Measurements from ENCODE around the gene GPRIN2.
A peak's percentile ranks its signal among the peaks of the same experiment; 100 is the strongest.
"Not testable (repeated sequence)": the region's sequence is repeated elsewhere in the genome, so short reads cannot be mapped to it uniquely, and the experiment has no call there.

The GPRIN2 gene

GRCh38 chr10:46537309-46537708 is 19.1 kb downstream of the GPRIN2 start:
- DNase-seq (ENCODE audit: low spot score) = no peak

DNA sequence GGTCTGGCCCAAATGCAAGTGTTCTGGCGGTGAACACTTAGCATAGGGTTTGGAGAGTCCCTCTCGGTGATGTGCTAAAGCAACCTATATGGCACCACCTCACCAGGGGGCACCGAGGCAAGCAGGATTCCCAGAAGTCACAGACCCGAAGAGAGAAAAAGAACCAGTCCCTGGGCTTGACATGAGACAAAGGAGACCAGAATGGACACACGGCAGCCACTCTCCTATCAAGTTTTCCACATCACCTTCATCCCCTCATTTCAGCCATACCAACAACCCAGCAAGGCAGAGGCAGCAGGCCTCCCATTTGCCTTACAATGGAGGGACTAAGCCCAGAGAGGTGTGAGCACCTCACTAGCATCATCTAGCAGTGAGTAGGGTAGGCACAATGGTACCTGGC is 19.7 kb downstream of the GPRIN2 start:
- DNase-seq (ENCODE audit: low spot score) = no peak

DNA sequence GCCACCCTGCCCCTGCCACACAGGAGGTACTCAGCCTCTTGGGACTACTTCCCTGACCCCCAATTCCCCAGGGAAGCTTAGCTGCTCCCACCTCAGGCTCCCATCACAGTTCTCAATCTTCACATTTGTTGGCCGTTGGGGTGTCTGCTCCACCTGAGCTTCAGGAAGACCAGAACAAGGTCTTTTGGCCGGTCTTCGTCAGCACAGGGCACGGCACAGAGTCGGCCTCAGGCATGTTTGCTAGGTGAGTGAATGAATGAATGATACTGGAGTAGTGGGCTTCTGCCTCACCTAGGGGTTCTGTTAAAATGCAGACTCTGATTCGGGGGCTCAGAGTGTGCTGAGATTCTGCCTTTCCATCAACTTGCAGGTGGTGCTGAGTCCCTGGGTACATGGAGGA is 20.3 kb downstream of the GPRIN2 start:
- no peak for DNase-seq (ENCODE audit: low spot score)

- DNase-seq (ENCODE audit: low spot score) = no peak
Observed at GRCh38 chr10:46534828-46535524, 21.5 kb downstream of the GPRIN2 start.

DNA sequence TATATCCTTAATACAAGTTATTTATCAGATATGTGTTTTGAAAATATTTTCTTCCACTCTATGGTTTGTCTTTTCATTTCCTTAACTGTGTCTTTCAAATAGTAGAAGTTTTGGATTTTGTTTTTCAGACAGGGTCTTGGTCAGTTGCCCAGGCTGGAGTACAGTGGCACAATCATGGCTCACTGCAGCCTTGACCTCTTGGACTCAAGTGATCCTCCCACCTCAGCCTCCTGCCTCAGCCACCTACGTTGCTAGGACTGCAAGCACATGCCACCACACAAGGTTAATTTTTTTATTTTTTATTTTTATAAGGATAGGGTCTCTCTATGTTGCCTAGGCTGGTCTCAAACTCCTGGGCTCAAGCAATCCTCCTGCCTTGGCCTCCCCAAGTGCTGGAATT is 24.2 kb downstream of the GPRIN2 start:
- not testable (repeated sequence) for DNase-seq (ENCODE audit: low spot score)

DNA sequence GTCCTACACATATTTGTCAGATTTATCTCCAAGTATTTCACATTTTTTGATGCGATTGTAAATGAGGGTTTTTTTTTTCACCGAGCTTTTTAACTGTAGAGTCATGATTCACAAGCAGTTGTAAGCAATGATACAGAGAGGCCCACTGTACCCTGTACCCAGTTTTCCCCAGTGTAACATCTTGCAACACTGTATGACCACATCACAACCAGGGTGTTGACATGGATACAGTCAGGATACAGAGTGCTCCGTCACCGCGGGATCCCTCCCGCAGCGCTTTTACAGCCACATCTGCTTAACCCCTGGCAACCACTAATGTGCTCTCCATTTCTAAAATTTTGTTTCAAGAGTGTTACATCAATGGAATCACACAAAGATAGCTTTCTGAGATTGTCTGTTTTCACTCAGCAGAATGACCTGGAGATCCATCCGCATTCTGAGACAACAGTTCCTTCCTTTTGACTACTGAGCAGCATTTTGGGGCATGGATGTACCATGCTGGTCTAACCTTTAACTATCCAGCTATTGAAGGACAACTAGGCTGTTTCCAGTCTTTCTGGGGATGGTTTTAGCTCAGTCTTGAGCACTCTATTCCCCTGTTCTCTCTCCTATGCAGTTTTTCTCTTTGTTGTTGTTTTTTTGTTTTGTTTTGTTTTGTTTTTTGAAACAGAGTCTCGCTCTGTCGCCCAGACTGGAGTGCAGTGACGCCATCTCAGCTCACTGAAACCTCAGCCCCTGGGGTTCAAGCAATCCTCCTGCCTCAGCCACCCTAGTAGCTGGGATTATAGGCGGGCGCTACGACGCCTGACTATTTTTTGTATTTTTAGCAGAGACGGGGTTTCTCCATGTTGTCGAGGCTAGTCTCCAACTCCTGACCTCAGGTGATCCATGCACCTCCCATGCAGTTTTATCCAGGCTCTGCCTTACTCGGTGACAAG is 25.9 kb downstream of the GPRIN2 start:
- peak; percentile 39 for DNase-seq (ENCODE audit: low spot score)

- DNase-seq (ENCODE audit: low spot score) = not testable (repeated sequence)
Observed at GRCh38 chr10:46529742-46530141, 26.7 kb downstream of the GPRIN2 start.

DNA sequence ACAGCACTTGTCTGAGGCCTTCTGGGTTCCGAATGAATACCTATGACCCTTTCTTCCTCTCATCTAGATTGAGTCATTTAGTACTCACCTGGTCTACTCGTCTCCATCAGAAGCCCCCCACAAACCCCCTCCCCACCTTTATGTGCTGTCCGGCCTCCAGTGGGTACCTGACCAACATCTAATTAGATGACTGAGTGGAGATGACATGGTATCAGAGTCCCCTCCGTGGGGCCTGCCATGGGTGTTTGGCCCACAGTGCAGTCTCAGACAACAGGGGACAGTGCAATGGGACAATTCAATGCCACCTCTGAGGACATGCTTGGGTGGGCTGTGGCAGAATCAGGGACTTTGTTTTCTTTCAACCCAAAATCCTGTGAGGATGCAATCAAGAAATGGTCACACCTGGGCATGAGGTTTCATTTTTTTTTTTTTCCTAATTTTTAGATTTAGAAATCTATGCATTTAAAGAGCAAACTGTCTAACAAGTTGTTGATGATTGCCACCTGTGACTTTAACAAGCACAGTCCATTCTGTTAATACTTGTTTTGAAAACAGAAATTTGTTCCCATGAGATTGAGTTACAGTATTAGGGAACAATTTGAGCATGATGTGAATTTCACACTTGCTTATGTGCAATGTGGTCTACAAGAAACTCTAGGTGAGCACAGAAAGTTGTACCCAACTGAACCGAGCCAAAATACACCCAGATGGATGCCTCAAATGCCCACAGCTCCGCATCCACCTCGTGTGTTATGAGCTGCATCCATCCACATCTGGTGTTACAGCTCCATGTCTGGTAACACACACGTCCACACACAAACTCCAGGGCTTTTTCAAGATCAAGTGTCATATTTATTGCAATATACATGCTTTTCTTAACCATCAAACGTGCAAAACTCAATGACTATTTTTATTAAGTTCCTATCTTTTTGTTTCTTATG is 27.5 kb downstream of the GPRIN2 start:
- DNase-seq (ENCODE audit: low spot score) = no peak

DNA sequence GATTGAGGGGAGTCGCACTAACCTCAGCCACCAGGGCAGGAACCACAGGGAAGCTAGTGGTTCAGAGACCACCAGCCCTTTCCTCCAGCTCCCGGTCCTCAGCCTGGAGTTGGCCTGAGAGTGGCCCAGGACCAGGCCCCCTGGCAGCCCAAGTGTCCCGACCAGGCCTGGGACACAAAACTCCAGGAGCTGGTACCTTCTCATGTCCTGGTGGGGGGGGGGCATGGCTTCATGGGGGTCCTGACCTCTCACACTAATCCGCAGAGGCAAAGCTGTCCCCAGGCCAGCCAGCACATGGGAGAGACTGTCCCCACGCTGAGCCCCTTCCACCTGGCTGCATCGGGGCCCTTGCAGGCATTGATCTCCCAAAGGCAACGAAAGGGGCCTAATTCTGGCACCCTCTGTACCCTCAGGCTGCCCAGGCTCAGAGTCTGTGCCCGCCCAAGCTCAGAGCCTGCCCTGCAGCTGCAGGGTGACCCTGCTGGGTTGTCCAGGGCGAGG is 28.2 kb downstream of the GPRIN2 start:
- DNase-seq (ENCODE audit: low spot score) = no peak

DNA sequence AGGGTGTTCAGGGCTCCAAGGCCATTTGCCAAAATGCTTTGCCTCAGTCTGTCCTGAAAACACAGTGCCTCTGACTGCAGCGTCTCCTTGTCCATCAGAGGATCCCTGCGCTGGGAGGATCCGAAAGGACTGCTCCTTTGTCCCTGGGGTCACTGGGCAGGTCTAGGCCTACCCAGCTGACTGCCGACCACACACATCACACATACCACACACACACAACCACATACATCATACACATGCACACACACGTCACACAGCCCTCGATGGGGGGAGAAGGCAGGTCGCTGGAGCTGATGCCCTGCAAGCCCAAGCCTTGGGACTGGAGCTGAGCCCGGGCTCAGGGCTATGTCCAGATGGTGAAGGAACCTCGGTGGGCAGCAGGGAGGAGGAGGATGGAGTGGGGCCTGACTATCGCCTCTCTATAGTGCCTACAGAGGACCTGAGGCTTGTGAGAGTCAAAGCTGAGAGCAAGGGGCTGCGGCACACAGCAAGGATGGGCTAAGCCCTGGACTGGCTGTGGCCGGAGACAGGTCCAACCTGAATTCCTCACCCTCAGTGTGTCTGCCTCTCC is 29.1 kb downstream of the GPRIN2 start:
- DNase-seq (ENCODE audit: low spot score) = no peak

GRCh38 chr10:46526682-46527038 is 29.8 kb downstream of the GPRIN2 start:
- DNase-seq (ENCODE audit: low spot score) = no peak

- DNase-seq (ENCODE audit: low spot score) = no peak
Observed at GRCh38 chr10:46525824-46526681, 30.4 kb downstream of the GPRIN2 start.

DNA sequence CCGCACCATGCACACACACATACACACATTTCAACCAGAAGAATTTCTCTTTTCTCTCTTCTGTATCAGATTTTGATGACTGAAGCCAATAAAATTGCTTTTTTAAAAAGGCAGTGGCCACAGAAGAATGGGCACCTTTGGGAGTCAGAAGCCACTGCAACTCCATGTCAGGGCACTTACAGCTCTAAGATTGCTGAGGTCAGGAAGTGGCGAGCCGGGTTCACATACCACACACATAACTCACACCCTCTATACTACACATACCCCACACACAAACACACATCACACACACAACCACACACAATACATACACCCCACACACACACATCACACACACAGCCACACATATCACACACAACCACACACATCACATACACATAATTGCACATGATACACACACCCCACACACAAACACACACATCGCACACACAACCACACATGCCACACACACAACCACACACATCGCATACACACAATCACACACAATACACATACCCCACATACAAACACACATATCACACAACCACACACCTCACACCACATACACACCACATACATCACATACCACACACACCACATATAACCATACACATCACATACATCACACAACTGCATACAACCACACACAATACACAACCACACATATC is 31.2 kb downstream of the GPRIN2 start:
- DNase-seq (ENCODE audit: low spot score) = peak; percentile 78

DNA sequence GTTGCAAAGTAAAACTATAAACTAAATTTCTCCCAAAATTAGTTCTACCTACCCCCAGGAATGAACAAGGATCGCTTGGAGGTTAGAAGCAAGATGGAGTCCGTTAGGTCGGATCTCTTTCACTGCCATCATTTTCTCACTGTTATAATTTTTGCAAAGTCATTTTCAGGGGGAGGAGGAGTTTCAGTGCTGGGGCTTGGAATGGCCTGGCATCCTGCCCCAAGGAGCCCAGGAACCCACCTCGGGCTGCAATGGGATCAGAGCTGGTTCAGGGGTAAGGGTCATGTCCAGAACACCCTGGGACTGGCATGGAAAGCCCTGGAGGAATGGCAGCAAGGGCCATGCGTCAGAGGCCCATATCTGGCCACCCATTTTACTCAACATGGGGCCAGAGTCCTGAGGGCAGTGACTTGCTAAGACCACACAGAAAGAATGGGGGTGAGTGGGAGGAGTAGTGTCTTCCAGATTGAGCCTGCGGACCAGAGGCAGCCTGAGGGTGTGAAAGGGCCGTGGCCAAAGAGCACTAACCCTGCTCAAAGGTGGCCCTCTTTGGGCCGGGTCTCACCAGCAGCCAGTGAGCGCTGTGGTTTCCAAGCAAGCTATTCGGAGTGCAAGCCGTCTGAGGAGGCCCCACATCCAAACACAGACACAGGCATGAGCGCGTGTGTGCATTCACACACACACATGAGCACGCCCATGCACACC is 31.8 kb downstream of the GPRIN2 start:
- DNase-seq (ENCODE audit: low spot score) = no peak

DNA sequence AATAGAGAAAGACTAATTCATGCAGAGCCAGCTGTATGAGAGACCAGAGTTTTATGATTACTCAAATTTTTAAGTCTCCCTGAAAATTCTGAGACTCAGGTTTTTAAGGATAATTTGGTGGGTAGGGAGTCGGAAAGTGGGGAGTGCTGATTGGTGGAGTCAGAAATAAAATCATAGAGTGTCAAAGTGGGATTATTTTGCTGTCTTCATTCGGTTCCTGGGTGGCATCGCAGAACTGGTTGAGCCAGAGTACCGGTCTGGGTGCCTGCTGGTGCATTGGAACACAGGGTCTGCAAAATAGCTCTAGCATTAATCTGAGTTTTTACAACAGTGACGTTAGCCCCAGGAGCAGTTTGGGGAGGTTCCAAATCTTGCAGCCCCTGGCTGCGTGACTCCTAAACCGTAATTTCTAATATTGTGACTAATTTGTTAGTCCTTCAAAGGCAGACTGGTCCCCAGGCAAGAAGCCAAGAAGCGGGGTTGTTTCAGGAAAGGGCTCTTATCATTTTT is 32.4 kb downstream of the GPRIN2 start:
- no peak for DNase-seq (ENCODE audit: low spot score)

GRCh38 chr10:46523119-46523961 is 33.1 kb downstream of the GPRIN2 start:
- DNase-seq (ENCODE audit: low spot score) = peak; percentile 67

- no peak for DNase-seq (ENCODE audit: low spot score)
Observed at GRCh38 chr10:46522295-46523118, 34.0 kb downstream of the GPRIN2 start.

Data from SW480 (cell line).